ENCODE measurements around the gene CCDC28B. TPM values are rescaled to one million over a fixed set of nuclear protein-coding genes. Genes with fewer than 3 reads are reported as not detected.

Gene CCDC28B
- total RNA-seq, 1 experiment from 2014 or later = 10.8 TPM

GRCh38 chr1:32224285-32224684 lies 23.9 kb downstream of the CCDC28B start:
- ChIA-PET POLR2A (interaction anchor here (0.6 to 1.0 kb wide), 2 partner anchors 16 to 24 kb away, joined by 4 to 5 read pairs; no protein-coding TSS in a partner anchor), CTCF (no interaction called here)
- peak overlapping the region; percentile 14; the same call in 1 of the 2 replicates for H3K27ac ChIP-seq (ENCODE audit: low read length)
- H3K9me3 ChIP-seq (ENCODE audit: control insufficient read depth, insufficient read depth, low read depth, low read length) = no peaks in the 10 kb centered on the region
- in situ Hi-C loops (cut with HindIII; ENCODE audit: low pct_unique_long_range_greater_than_20kb, low sequenced_read_pairs) (no loop called here), intact Hi-C loops (cut with micrococcal nuclease; ENCODE audit: unreplicated experiment) (no loop called here)
- peaks cover 24% of the 10 kb centered on the region for H3K36me3 ChIP-seq (ENCODE audit: control insufficient read depth, insufficient read depth, low read length)
- no peak for ATAC-seq
- H3K4me3 ChIP-seq (ENCODE audit: low read depth in 2 of 2, low read length in 2 of 2) = no peak overlapping the region
- H3K4me1 ChIP-seq (ENCODE audit: control insufficient read depth, insufficient read depth, low read length) = peaks cover 19% of the 10 kb centered on the region
- no peaks in the 10 kb centered on the region for H3K27me3 ChIP-seq (ENCODE audit: control insufficient read depth, insufficient read depth, low read length)
- TF ChIP-seq SIN3A (IDR thresholded peaks at IDR 0.05; ENCODE audit: borderline replicate concordance, insufficient read depth, low read depth, low read length) = no peak
- TF ChIP-seq POLR2AphosphoS5 (IDR thresholded peaks at IDR 0.05; ENCODE audit: low read depth, low read length) = no peak
- no peak for TF ChIP-seq REST (IDR thresholded peaks at IDR 0.05; ENCODE audit: insufficient read depth in 1 of 2, low read depth in 2 of 2, low read length in 1 of 2)
- TF ChIP-seq TCF7L2 (IDR thresholded peaks at IDR 0.05; ENCODE audit: low read depth, low read length) = no peak
- TF ChIP-seq CTCF (IDR thresholded peaks at IDR 0.05) = no peak
- BruUV-seq (replicated peaks) = no TSS peak
- no peak for DNase-seq (ENCODE audit: low read depth, low spot score)

- ATAC-seq = no peak
- ChIA-PET POLR2A (interaction anchor here (0.5 kb wide), 1 partner anchor 15 kb away, joined by 6 read pairs; no protein-coding TSS in a partner anchor), CTCF (no interaction called here)
- Histone ChIP-seq H3K4me1 (ENCODE audit: control insufficient read depth, insufficient read depth, low read length) (peaks cover 4% of the 10 kb centered on the region; the same call in 1 of the 2 replicates), H3K9me3 (ENCODE audit: control insufficient read depth, insufficient read depth, low read depth, low read length) (no peaks in the 10 kb centered on the region), H3K4me3 (ENCODE audit: low read depth in 2 of 2, low read length in 2 of 2) (no peak overlapping the region), H3K36me3 (ENCODE audit: control insufficient read depth, insufficient read depth, low read length) (peaks cover 26% of the 10 kb centered on the region), H3K27me3 (ENCODE audit: control insufficient read depth, insufficient read depth, low read length) (no peaks in the 10 kb centered on the region), H3K27ac (ENCODE audit: low read length) (no peak overlapping the region)
- DNase-seq (ENCODE audit: low read depth, low spot score) = no peak
- BruUV-seq (replicated peaks) = no TSS peak
- in situ Hi-C loops (cut with HindIII; ENCODE audit: low pct_unique_long_range_greater_than_20kb, low sequenced_read_pairs) = no loop called here
- TF ChIP-seq SIN3A (IDR thresholded peaks at IDR 0.05; ENCODE audit: borderline replicate concordance, insufficient read depth, low read depth, low read length) (no peak), POLR2AphosphoS5 (IDR thresholded peaks at IDR 0.05; ENCODE audit: low read depth, low read length) (no peak), CTCF (IDR thresholded peaks at IDR 0.05) (no peak), REST (IDR thresholded peaks at IDR 0.05; ENCODE audit: insufficient read depth in 1 of 2, low read depth in 2 of 2, low read length in 1 of 2) (no peak), TCF7L2 (IDR thresholded peaks at IDR 0.05; ENCODE audit: low read depth, low read length) (no peak)
- intact Hi-C loops (cut with micrococcal nuclease; ENCODE audit: unreplicated experiment) = no loop called here
Observed at GRCh38 chr1:32228771-32229170, 28.4 kb downstream of the CCDC28B start.
